Superior temporal gyrus (tissue), 1 donor: ENCODE measurements around the gene PAM16.

ENCODE experiments used
- DNase-seq: peaks from one replicate; pipeline ENCODE4 v3.0.0-alpha.2; 2016; ENCODE audit errors: extremely low spot score

PAM16 gene

DNA sequence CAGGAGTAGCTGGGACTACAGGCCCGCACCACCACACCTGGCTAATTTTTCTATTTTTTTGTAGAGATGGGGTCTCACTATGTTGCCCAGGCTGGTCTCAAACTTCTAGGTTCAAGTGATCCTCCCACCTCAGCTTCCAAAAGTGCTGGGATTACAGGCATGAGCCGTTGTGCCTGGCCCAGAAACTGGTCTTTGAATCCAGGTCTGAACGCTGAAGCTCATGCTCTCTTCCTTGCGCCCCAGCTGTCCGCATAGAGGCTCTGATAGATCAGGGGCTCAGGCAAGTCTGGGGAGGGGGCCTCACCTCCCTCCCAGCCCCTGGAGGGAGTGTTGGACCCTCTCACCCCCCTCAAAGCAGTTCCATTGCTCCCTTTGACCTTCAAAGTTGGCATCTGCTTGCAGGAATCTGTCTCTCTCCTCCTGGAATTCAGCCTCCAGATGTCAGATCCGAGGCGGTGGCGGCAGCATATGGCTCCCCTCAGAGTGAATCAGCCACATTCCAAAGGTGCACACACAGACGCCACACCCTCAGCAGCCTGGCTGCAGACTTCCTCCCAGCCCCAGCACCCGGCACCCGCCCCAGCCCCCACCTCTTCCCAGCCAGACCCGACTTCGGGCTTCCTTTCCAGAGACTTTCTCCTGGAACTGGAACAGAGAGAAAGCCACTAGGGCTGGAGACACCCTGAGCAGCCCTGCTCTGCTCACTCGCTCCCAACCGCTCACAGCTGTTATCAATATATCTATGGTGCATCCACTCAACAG, 52.2 kb downstream of the PAM16 start:
- DNase-seq: no peak

GRCh38 chr16:4297480-4297879, 53.6 kb downstream of the PAM16 start:
- no peak for DNase-seq

DNA sequence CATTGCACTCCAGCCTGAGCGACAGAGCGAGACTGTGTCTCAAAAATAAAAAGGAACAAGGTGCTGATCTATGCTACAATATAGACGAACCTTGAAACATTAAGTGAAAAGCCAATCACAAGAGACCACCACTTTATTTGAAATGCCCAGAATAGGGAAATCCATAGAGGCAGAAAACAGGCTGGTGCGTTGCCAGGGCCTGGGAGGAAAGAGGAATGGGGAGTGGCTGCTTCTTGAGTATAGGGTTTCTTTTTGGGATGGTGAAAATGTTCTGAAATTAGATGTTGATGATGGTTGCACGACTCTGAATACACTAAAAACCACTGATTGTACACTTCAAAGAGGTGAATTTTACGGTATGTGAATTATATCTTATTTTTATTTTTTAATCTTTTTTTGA, 55.5 kb downstream of the PAM16 start:
- no peak for DNase-seq

DNA sequence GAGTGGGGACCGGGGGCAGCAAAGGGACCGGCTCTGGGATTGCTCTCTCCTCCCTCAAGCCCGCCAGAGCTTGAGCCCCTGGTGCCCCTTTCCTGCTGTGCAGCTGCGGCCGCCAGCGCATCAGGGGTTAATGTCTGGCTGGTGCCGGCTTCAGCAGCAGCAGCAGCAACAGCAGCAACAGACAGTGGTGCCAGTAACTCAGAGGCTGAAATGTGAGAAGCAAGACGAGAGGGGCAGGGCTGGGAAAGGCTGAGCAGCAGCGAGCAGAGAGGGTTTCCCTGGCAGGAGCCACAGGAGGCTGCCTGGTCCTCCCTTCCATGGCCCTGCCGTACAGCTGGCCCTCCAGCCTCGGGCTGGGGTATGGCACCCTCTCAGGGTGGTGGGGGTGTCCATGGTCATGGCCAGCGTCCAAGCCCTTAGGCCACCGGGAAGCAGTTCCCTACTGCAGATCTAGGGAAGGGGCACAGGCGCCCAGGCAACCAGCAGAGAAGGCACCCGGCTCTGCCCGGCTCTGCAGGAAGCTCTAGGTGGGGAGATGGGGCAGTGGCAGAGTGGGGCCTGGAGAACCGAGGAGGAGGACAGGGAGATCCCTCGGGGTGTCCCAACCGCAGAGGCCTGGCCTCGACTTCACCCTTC, 57.2 kb downstream of the PAM16 start:
- peak; percentile 19 for DNase-seq

- DNase-seq: no peak
These were observed 57.9 kb downstream of the PAM16 start for GRCh38 chr16:4293181-4293716.

DNA sequence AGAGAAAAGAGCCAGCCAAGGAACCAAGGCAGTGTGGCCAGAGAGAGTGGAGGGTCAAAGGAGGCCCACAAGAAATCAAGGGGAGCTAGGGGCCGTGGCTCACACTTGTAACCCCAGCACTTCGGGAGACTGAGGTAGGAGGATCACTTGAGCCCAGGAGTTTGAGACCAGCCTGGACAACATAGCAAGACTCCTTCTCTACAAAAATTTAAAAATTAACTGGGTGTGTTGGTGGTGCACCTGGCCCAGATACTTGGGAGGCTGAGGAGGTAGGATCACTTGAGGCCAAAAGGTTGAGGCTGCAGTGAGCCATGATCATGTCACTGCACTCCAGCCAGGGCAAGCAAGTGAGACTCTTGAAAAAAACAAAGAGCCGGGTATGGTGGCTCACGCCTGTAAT, 59.4 kb downstream of the PAM16 start:
- DNase-seq: no peak
